HG02642 (cell line): ENCODE measurements around the gene ARID5B.

Source experiments
- ATAC-seq: cut with Tn5 transposase; IDR thresholded peaks from one replicate; pipeline ENCODE4 v1.9.1; 2021; ENCODE audit warnings: mild to moderate bottlenecking; ENCODE audit not compliant: unreplicated experiment, poor library complexity

The ARID5B gene

GRCh38 chr10:62045765-62046521 is 144.4 kb downstream of the ARID5B start:
- ATAC-seq: no peak

GRCh38 chr10:62046522-62047227 is 145.2 kb downstream of the ARID5B start:
- peak; percentile 41 for ATAC-seq

- peak; percentile 20 for ATAC-seq
Measured at GRCh38 chr10:62047228-62047892, 145.9 kb downstream of the ARID5B start.

- ATAC-seq: no peak
Measured at GRCh38 chr10:62047960-62048383, 146.5 kb downstream of the ARID5B start.

GRCh38 chr10:62048470-62048869 is 147.0 kb downstream of the ARID5B start:
- ATAC-seq: no peak

- ATAC-seq: no peak
Measured at GRCh38 chr10:62048919-62049623, 147.6 kb downstream of the ARID5B start.

GRCh38 chr10:62049624-62050345 is 148.3 kb downstream of the ARID5B start:
- ATAC-seq: no peak

- no peak for ATAC-seq
Measured at GRCh38 chr10:62050346-62050892, 148.9 kb downstream of the ARID5B start.

GRCh38 chr10:62050893-62051433 is 149.5 kb downstream of the ARID5B start:
- peak; percentile 41 for ATAC-seq

- ATAC-seq: no peak
Measured at GRCh38 chr10:62052276-62052675, 150.8 kb downstream of the ARID5B start.

- ATAC-seq: no peak
Measured at GRCh38 chr10:62053860-62054259, 152.4 kb downstream of the ARID5B start.

GRCh38 chr10:62054408-62054807 is 152.9 kb downstream of the ARID5B start:
- ATAC-seq: peak; percentile 40

GRCh38 chr10:62054830-62055229 is 153.3 kb downstream of the ARID5B start:
- ATAC-seq: peak; percentile 37

GRCh38 chr10:62056219-62056618 is 154.7 kb downstream of the ARID5B start:
- ATAC-seq: no peak

- no peak for ATAC-seq
Measured at GRCh38 chr10:62056698-62057097, 155.2 kb downstream of the ARID5B start.

- no peak for ATAC-seq
Measured at GRCh38 chr10:62057359-62057758, 155.9 kb downstream of the ARID5B start.

- no peak for ATAC-seq
Measured at GRCh38 chr10:62057850-62058249, 156.4 kb downstream of the ARID5B start.

- ATAC-seq: no peak
Measured at GRCh38 chr10:62058476-62058875, 157.0 kb downstream of the ARID5B start.

- ATAC-seq: no peak
Measured at GRCh38 chr10:62058896-62059216, 157.4 kb downstream of the ARID5B start.
